Measurements from ENCODE around the gene SNRPB2. TPM values are rescaled to one million over a fixed set of nuclear protein-coding genes. Genes with fewer than 3 reads are reported as not detected.

The SNRPB2 gene
- total RNA-seq, 1 experiment from 2014 or later, result 89.7 TPM

DNA sequence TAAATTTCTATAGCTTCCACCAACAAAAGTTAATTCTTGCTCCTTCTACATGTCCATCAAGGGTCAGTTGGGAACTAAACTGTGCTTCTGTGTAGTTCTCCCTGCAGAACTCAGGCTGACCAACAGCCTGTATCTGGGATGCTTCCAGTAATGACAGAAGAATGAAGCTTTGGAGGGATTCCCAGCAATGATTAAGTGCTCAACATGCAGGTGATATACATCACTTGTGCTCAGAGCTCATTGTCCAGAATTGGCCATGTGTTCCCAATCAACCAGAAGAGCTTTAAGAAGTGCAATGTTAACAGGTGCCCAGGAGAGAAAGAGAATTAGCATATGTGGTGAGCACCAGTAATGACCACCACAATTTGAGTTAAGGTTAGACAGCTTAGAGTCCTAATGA is 37.4 kb upstream of the SNRPB2 start:
- Histone ChIP-seq H3K79me2 (ENCODE audit: low read length) (no peaks in the 10 kb centered on the region), H3K4me1 (ENCODE audit: insufficient read depth, low read length) (no peaks in the 10 kb centered on the region), H3K9me3 (ENCODE audit: low read length) (no peaks in the 10 kb centered on the region), H3K4me2 (ENCODE audit: low read length) (no peak overlapping the region), H3K9me2 (replicated peaks; ENCODE audit: low read length) (no peaks in the 10 kb centered on the region), H4K20me1 (ENCODE audit: low read length) (no peaks in the 10 kb centered on the region), H2AFZ (ENCODE audit: low read length) (no peak overlapping the region), H3K27me3 (ENCODE audit: low read length) (peaks cover 59% of the 10 kb centered on the region), H3K9ac (ENCODE audit: low read length) (no peak overlapping the region), H3K36me3 (ENCODE audit: low read depth, low read length) (no peaks in the 10 kb centered on the region), H3K4me3 (ENCODE audit: low read length) (no peak overlapping the region), H3F3A (ENCODE audit: low read length, unreplicated experiment) (no peaks in the 10 kb centered on the region), H3K27ac (ENCODE audit: low read length) (no peak overlapping the region)
- intact Hi-C loops (cut with micrococcal nuclease), result no loop called here
- CTCF ChIA-PET, result no interaction called here
- DNase-seq (peak; percentile 53), ATAC-seq (no peak)
- POLR2A ChIA-PET (ENCODE audit: unreplicated experiment), result no interaction called here
- BruUV-seq (replicated peaks), result no TSS peak
- TF ChIP-seq EZH2 (IDR thresholded peaks at IDR 0.05; ENCODE audit: low read length, unreplicated experiment), result no peak
- TF ChIP-seq, protein P1, sequence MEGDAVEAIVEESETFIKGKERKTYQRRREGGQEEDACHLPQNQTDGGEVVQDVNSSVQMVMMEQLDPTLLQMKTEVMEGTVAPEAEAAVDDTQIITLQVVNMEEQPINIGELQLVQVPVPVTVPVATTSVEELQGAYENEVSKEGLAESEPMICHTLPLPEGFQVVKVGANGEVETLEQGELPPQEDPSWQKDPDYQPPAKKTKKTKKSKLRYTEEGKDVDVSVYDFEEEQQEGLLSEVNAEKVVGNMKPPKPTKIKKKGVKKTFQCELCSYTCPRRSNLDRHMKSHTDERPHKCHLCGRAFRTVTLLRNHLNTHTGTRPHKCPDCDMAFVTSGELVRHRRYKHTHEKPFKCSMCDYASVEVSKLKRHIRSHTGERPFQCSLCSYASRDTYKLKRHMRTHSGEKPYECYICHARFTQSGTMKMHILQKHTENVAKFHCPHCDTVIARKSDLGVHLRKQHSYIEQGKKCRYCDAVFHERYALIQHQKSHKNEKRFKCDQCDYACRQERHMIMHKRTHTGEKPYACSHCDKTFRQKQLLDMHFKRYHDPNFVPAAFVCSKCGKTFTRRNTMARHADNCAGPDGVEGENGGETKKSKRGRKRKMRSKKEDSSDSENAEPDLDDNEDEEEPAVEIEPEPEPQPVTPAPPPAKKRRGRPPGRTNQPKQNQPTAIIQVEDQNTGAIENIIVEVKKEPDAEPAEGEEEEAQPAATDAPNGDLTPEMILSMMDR (conservative IDR thresholded peaks at IDR 0.05; ENCODE audit: low read depth, low read length), result no peak
- TF ChIP-seq EZH2phosphoT487 (IDR thresholded peaks at IDR 0.05; ENCODE audit: borderline replicate concordance, low read length), result no peak

DNA sequence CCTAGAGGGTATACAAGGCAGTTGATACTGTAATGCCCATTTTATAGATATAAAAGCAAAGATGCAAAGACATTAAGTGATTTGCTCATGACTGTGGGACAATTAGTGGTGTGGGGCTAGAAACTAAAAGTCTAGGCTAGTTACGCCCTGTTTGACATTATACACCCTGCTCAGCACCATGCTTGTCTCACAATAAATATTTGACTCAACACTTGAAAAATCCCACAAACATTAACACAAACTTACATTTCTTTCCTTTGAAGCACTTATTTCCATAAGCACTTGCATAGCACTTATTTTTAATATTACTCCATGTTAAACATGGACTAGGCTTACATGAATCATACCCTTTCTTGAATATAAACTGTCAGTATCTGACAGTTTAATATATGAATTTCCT is 36.5 kb upstream of the SNRPB2 start:
- CTCF ChIA-PET, result no interaction called here

DNA sequence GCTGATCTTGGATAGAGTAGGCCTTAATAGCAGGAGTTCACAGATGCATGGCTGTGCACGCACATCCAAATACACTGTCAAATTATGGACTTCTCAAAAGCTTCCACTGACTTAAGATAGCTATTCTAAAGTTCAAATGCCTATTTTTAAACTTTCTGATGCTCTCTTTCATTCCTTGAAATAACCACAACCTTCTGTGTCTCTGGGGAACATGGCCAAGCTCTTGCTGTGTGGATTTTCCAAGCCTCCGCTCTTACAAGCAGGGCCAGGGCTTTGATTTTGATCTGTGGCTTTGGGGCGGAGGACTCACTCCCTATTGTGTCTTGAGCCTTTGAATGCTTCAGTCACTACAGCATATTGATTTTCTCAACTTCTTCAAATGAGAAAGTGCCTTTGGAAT is 35.7 kb upstream of the SNRPB2 start:
- H3K4me2 ChIP-seq (ENCODE audit: low read length), result no peak overlapping the region
- H3K36me3 ChIP-seq (ENCODE audit: low read depth, low read length), result no peaks in the 10 kb centered on the region
- CTCF ChIA-PET, result no interaction called here
- H3K9me2 ChIP-seq (replicated peaks; ENCODE audit: low read length), result no peaks in the 10 kb centered on the region
- H3K79me2 ChIP-seq (ENCODE audit: low read length), result no peaks in the 10 kb centered on the region
- H3K27ac ChIP-seq (ENCODE audit: low read length), result no peak overlapping the region
- no peak overlapping the region for H3K4me3 ChIP-seq (ENCODE audit: low read length)
- intact Hi-C loops (cut with micrococcal nuclease), result no loop called here
- DNase-seq, result no peak
- no TSS peak for BruUV-seq (replicated peaks)
- H3K9me3 ChIP-seq (ENCODE audit: low read length), result no peaks in the 10 kb centered on the region
- no peaks in the 10 kb centered on the region for H4K20me1 ChIP-seq (ENCODE audit: low read length)
- H3K4me1 ChIP-seq (ENCODE audit: insufficient read depth, low read length), result no peaks in the 10 kb centered on the region
- no peaks in the 10 kb centered on the region for H3F3A ChIP-seq (ENCODE audit: low read length, unreplicated experiment)
- H3K9ac ChIP-seq (ENCODE audit: low read length), result no peak overlapping the region
- H2AFZ ChIP-seq (ENCODE audit: low read length), result no peak overlapping the region
- POLR2A ChIA-PET (ENCODE audit: unreplicated experiment), result no interaction called here
- no peak for ATAC-seq
- TF ChIP-seq, protein P1 (conservative IDR thresholded peaks at IDR 0.05; ENCODE audit: low read depth, low read length), result no peak
- TF ChIP-seq EZH2 (IDR thresholded peaks at IDR 0.05; ENCODE audit: low read length, unreplicated experiment) (no peak), EZH2phosphoT487 (IDR thresholded peaks at IDR 0.05; ENCODE audit: borderline replicate concordance, low read length) (no peak)
- H3K27me3 ChIP-seq (ENCODE audit: low read length), result peaks cover 62% of the 10 kb centered on the region

More for the DNA sequence above, 36.5 kb upstream of the SNRPB2 start:
- POLR2A ChIA-PET (ENCODE audit: unreplicated experiment), result no interaction called here
- no TSS peak for BruUV-seq (replicated peaks)
- no peak for ATAC-seq
- DNase-seq, result no peak
- Histone ChIP-seq H3K9me3 (ENCODE audit: low read length) (no peaks in the 10 kb centered on the region), H3K36me3 (ENCODE audit: low read depth, low read length) (no peaks in the 10 kb centered on the region), H3K4me3 (ENCODE audit: low read length) (no peak overlapping the region), H3K27me3 (ENCODE audit: low read length) (peaks cover 62% of the 10 kb centered on the region), H3K79me2 (ENCODE audit: low read length) (no peaks in the 10 kb centered on the region), H3K9ac (ENCODE audit: low read length) (no peak overlapping the region), H3F3A (ENCODE audit: low read length, unreplicated experiment) (no peaks in the 10 kb centered on the region), H2AFZ (ENCODE audit: low read length) (no peak overlapping the region), H4K20me1 (ENCODE audit: low read length) (no peaks in the 10 kb centered on the region), H3K9me2 (replicated peaks; ENCODE audit: low read length) (no peaks in the 10 kb centered on the region), H3K4me1 (ENCODE audit: insufficient read depth, low read length) (no peaks in the 10 kb centered on the region), H3K27ac (ENCODE audit: low read length) (no peak overlapping the region), H3K4me2 (ENCODE audit: low read length) (no peak overlapping the region)
- intact Hi-C loops (cut with micrococcal nuclease), result no loop called here
- TF ChIP-seq EZH2phosphoT487 (IDR thresholded peaks at IDR 0.05; ENCODE audit: borderline replicate concordance, low read length) (no peak), EZH2 (IDR thresholded peaks at IDR 0.05; ENCODE audit: low read length, unreplicated experiment) (no peak)
- TF ChIP-seq, protein P1 (conservative IDR thresholded peaks at IDR 0.05; ENCODE audit: low read depth, low read length), result no peak

All from PC-3 (cell line).